Neural cell (in vitro differentiated cells): ENCODE measurements around the gene PPIC. TPM values are rescaled to one million over a fixed set of nuclear protein-coding genes. Genes with fewer than 3 reads are reported as not detected.
A peak's percentile ranks its signal among the peaks of the same experiment; 100 is the strongest.

ENCODE experiments used
- H2AFZ ChIP-seq: fragments of 200-600, 300-800 bp; sonication (generic), shearing (Covaris generic); 2 replicates; pipeline ENCODE4 v1.6.0; 2014; ENCODE audit warnings: low read depth, mild to moderate bottlenecking, antibody characterized with exemption, low read length, moderate library complexity
- H3F3A ChIP-seq: fragments of 200-600 bp; shearing (Covaris generic); 2 replicates; pipeline ENCODE4 v1.6.1; 2016; ENCODE audit warnings: mild to moderate bottlenecking, moderate library complexity, mixed read lengths, antibody characterized with exemption, low read length; ENCODE audit not compliant: insufficient read depth, poor library complexity, severe bottlenecking
- H3K27ac ChIP-seq: fragments of 200-600, 300-800 bp; sonication (generic), shearing (Covaris generic); 2 replicates; pipeline ENCODE4 v1.5.1; 2014; ENCODE audit warnings: mild to moderate bottlenecking, low read length, moderate library complexity
- H3K27me3 ChIP-seq: fragments of 300-800, 200-600 bp; sonication (generic), shearing (Covaris generic); 2 replicates; pipeline ENCODE4 v1.6.0; 2014; ENCODE audit warnings: mild to moderate bottlenecking, low read depth, low read length, moderate library complexity; ENCODE audit not compliant: insufficient read depth
- H3K36me3 ChIP-seq: fragments of 300-800, 200-600 bp; sonication (generic), shearing (Covaris generic); 2 replicates; pipeline ENCODE4 v1.5.1; 2014; ENCODE audit warnings: mild to moderate bottlenecking, antibody characterized with exemption, low read length, moderate library complexity; ENCODE audit not compliant: insufficient read depth
- H3K4me2 ChIP-seq: fragments of 300-800, 200-600 bp; sonication (generic), shearing (Covaris generic); 2 replicates; pipeline ENCODE4 v1.6.0; 2014; ENCODE audit warnings: mild to moderate bottlenecking, low read length
- H3K4me3 ChIP-seq: fragments of 300-800, 200-600 bp; sonication (generic), shearing (Covaris generic); 2 replicates; pipeline ENCODE4 v1.5.1; 2014; ENCODE audit warnings: mild to moderate bottlenecking, low read length, moderate library complexity
- H3K79me2 ChIP-seq: fragments of 200-600 bp; shearing (Covaris generic); replicated peaks from 2 replicates; pipeline ENCODE4 v1.6.0; 2014; ENCODE audit warnings: mild to moderate bottlenecking, low read length, moderate library complexity; ENCODE audit not compliant: insufficient read depth
- H3K9ac ChIP-seq: fragments of 300-800, 200-600 bp; sonication (generic), shearing (Covaris generic); 2 replicates; pipeline ENCODE4 v1.6.1; 2016; ENCODE audit warnings: mild to moderate bottlenecking, low read length, mixed read lengths
- H3K9me2 ChIP-seq: fragments of 200-600 bp; shearing (Covaris generic); 2 replicates; pipeline ENCODE4 v1.6.1; 2016; ENCODE audit warnings: mild to moderate bottlenecking, low read length, mixed read lengths; ENCODE audit not compliant: insufficient read depth
- H3K9me3 ChIP-seq: fragments of 200-600, 300-800 bp; sonication (generic), shearing (Covaris generic); 2 replicates; pipeline ENCODE4 v1.6.1; 2016; ENCODE audit warnings: mild to moderate bottlenecking, mixed run types, low read length, moderate library complexity, mixed read lengths
- H4K20me1 ChIP-seq: fragments of 200-600 bp; shearing (Covaris generic); 2 replicates; pipeline ENCODE4 v1.6.1; 2016; ENCODE audit warnings: mild to moderate bottlenecking, mixed run types; ENCODE audit not compliant: insufficient read depth
- EP300 ChIP-seq: fragments of 450-650 bp; conservative IDR thresholded peaks from 2 replicates; pipeline ENCODE4 v1.6.1; 2014; ENCODE audit warnings: antibody characterized with exemption, mild to moderate bottlenecking, moderate library complexity; ENCODE audit not compliant: poor library complexity, severe bottlenecking
- EZH2 ChIP-seq: fragments of 200-600, 300-800 bp; shearing (Covaris generic), sonication (generic); IDR thresholded peaks from 2 replicates; pipeline ENCODE4 v1.6.1; 2014; ENCODE audit warnings: antibody characterized with exemption, low read length, borderline replicate concordance, mild to moderate bottlenecking; ENCODE audit not compliant: insufficient read depth, poor library complexity, severe bottlenecking
- MXI1 ChIP-seq: fragments of 450-650 bp; conservative IDR thresholded peaks from 2 replicates; pipeline ENCODE4 v1.6.1; 2014; ENCODE audit warnings: antibody characterized with exemption, mild to moderate bottlenecking; ENCODE audit not compliant: poor library complexity, severe bottlenecking
- POLR2AphosphoS5 ChIP-seq: IDR thresholded peaks from 2 replicates; pipeline ENCODE4 v1.6.1; 2012
- RAD21 ChIP-seq: fragments of 450-650 bp; conservative IDR thresholded peaks from 2 replicates; pipeline ENCODE4 v1.6.1; 2014; ENCODE audit warnings: antibody characterized with exemption, mild to moderate bottlenecking, moderate library complexity
- SMC3 ChIP-seq: fragments of 450-650 bp; conservative IDR thresholded peaks from 2 replicates; pipeline ENCODE4 v1.6.1; 2014; ENCODE audit warnings: antibody characterized with exemption, mild to moderate bottlenecking, moderate library complexity; ENCODE audit not compliant: poor library complexity
- TAF1 ChIP-seq: IDR thresholded peaks from 2 replicates; pipeline ENCODE4 v1.6.1; 2012; ENCODE audit warnings: low read depth
- polyA minus RNA-seq: library from RNA; depleted of rRNA, polyadenylated mRNA; stranded (reverse); fragments of >200 nt; gene quantifications from 2 replicates; pipeline ENCODE4 v1.2.3, GENCODE V29; 2014
- polyA plus RNA-seq: library from polyadenylated mRNA; depleted of rRNA; stranded (reverse); fragments of >200 nt; gene quantifications from 2 replicates; pipeline ENCODE4 v1.2.3, GENCODE V29; 2014
- TF ChIP-seq, protein P1 (sequence below): fragments of 450-650 bp; IDR thresholded peaks from 2 replicates; pipeline ENCODE4 v1.5.1; 2014; ENCODE audit warnings: antibody characterized with exemption, mild to moderate bottlenecking, moderate library complexity; ENCODE audit not compliant: poor library complexity, severe bottlenecking
- TF ChIP-seq, protein P2 (sequence below): IDR thresholded peaks from 2 replicates; pipeline ENCODE4 v1.6.1; 2012; ENCODE audit warnings: borderline replicate concordance

PPIC gene
- not detected in 2 replicates for polyA plus RNA-seq
- 0.46 TPM in 1 of 2 replicates, not detected in the other for polyA minus RNA-seq

- no peaks in the 10 kb centered on the region for H3K79me2 ChIP-seq
- peak within 1 kb of the TSS; percentile 57 for H3K4me2 ChIP-seq
- no peaks in the 10 kb centered on the region for H3K9me3 ChIP-seq
- H4K20me1 ChIP-seq = no peaks in the 10 kb centered on the region
- no peak for TF ChIP-seq SMC3
- TF ChIP-seq, protein P1, sequence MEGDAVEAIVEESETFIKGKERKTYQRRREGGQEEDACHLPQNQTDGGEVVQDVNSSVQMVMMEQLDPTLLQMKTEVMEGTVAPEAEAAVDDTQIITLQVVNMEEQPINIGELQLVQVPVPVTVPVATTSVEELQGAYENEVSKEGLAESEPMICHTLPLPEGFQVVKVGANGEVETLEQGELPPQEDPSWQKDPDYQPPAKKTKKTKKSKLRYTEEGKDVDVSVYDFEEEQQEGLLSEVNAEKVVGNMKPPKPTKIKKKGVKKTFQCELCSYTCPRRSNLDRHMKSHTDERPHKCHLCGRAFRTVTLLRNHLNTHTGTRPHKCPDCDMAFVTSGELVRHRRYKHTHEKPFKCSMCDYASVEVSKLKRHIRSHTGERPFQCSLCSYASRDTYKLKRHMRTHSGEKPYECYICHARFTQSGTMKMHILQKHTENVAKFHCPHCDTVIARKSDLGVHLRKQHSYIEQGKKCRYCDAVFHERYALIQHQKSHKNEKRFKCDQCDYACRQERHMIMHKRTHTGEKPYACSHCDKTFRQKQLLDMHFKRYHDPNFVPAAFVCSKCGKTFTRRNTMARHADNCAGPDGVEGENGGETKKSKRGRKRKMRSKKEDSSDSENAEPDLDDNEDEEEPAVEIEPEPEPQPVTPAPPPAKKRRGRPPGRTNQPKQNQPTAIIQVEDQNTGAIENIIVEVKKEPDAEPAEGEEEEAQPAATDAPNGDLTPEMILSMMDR = no peak
- peak; percentile 17 for TF ChIP-seq POLR2AphosphoS5
- TF ChIP-seq MXI1 = no peak
- no peak for TF ChIP-seq EZH2
- TF ChIP-seq RAD21 = peak; percentile 22
- no peak for TF ChIP-seq EP300
- TF ChIP-seq, protein P2, sequence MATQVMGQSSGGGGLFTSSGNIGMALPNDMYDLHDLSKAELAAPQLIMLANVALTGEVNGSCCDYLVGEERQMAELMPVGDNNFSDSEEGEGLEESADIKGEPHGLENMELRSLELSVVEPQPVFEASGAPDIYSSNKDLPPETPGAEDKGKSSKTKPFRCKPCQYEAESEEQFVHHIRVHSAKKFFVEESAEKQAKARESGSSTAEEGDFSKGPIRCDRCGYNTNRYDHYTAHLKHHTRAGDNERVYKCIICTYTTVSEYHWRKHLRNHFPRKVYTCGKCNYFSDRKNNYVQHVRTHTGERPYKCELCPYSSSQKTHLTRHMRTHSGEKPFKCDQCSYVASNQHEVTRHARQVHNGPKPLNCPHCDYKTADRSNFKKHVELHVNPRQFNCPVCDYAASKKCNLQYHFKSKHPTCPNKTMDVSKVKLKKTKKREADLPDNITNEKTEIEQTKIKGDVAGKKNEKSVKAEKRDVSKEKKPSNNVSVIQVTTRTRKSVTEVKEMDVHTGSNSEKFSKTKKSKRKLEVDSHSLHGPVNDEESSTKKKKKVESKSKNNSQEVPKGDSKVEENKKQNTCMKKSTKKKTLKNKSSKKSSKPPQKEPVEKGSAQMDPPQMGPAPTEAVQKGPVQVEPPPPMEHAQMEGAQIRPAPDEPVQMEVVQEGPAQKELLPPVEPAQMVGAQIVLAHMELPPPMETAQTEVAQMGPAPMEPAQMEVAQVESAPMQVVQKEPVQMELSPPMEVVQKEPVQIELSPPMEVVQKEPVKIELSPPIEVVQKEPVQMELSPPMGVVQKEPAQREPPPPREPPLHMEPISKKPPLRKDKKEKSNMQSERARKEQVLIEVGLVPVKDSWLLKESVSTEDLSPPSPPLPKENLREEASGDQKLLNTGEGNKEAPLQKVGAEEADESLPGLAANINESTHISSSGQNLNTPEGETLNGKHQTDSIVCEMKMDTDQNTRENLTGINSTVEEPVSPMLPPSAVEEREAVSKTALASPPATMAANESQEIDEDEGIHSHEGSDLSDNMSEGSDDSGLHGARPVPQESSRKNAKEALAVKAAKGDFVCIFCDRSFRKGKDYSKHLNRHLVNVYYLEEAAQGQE = peak; percentile 13
- no peak for TF ChIP-seq TAF1
- no peaks in the 10 kb centered on the region for H3K9me2 ChIP-seq
- H3K27me3 ChIP-seq = peaks cover 66% of the 10 kb centered on the region
- H3K27ac ChIP-seq = no peak within 1 kb of the TSS
- H3F3A ChIP-seq = no peaks in the 10 kb centered on the region
- peak within 1 kb of the TSS; percentile 31 for H3K9ac ChIP-seq
- no peak within 1 kb of the TSS for H2AFZ ChIP-seq
- peak within 1 kb of the TSS; percentile 75 for H3K4me3 ChIP-seq
- H3K36me3 ChIP-seq = no peaks in the 10 kb centered on the region
Observed at GRCh38 chr5:123036391-123037103, at the start of gene PPIC. PPIC (minus strand) TSS chr5:123036725; CDS start chr5:123036625, 100 bp downstream.

DNA sequence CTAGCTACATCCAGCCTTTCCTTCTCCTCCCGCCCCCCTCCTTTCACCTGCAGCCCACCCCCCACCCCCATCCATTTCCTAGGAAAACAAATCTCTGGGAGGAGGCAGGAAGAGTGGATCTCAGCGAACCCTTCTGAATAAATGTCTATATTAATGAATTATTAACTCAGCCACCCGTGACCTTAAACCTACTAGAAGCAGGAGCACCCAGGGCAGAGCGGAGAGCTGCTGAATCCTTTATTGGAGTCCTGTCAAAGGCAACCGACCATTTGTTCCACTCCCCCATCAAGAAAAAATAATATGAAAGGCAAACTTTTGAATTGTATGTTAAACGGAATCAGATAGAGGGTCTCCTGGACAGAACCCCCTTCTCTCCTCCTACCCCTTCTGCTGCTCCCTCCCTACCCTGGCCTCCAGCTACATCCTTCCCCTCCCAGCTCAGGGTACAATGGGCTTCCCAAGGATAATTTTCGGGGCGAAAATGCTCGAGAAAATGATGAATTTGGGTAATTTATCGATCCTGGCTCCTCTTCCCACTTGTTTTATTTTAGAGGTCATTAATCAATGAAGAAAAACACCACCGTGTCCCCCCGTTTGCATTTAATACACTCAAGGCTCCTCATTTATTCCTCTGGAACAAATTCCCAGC, 49.2 kb upstream of the PPIC start:
- TF ChIP-seq EP300 (no peak), SMC3 (no peak), MXI1 (no peak), TAF1 (no peak), EZH2 (no peak), RAD21 (no peak), POLR2AphosphoS5 (no peak)
- TF ChIP-seq, protein P1 = no peak
- TF ChIP-seq, protein P2 = no peak
- peaks cover 71% of the 10 kb centered on the region for H3K27me3 ChIP-seq
- H3K9me3 ChIP-seq = no peaks in the 10 kb centered on the region
- H4K20me1 ChIP-seq = no peaks in the 10 kb centered on the region
- no peaks in the 10 kb centered on the region for H3F3A ChIP-seq
- H3K9me2 ChIP-seq = no peaks in the 10 kb centered on the region
- no peaks in the 10 kb centered on the region for H3K79me2 ChIP-seq
- H3K36me3 ChIP-seq = no peaks in the 10 kb centered on the region
- H2AFZ ChIP-seq = no peak overlapping the region
- H3K9ac ChIP-seq = no peak overlapping the region
- H3K4me3 ChIP-seq = no peak overlapping the region
- no peak overlapping the region for H3K4me2 ChIP-seq
- no peak overlapping the region for H3K27ac ChIP-seq
